CD8-positive, alpha-beta memory T cell (primary cell): ENCODE results near the gene SMAP1. TPM values are rescaled to one million over a fixed set of nuclear protein-coding genes. Genes with fewer than 3 reads are reported as not detected.

Source experiments
- CTCF ChIA-PET: fragments of 350-600 bp; sonication (Branson Sonifier 250); formaldehyde crosslinking; loops from one replicate; lab custom pipeline; 2021; ENCODE audit warnings: antibody characterized with exemption; lab: Charles Lee
- POLR2A ChIA-PET: fragments of 350-600 bp; sonication (Branson Sonifier 250); formaldehyde crosslinking; loops from one replicate; lab custom pipeline; 2021; ENCODE audit warnings: antibody characterized with exemption; lab: Charles Lee
- DNase-seq, 5 donors: peaks; one replicate each; pipeline versions ENCODE4 v3.0.0 to v3.0.0-alpha.2; 2020 to 2022; ENCODE audit warnings: mixed read lengths in 1 of 5
- H3K27ac ChIP-seq: one replicate; pipeline ENCODE4 v1.7.0; 2013; ENCODE audit warnings: low read depth, mild to moderate bottlenecking, low read length, moderate library complexity
- H3K27me3 ChIP-seq: 2 replicates; pipeline ENCODE4 v1.7.0; 2013; ENCODE audit warnings: low read length, mild to moderate bottlenecking; ENCODE audit not compliant: insufficient read depth, poor library complexity, severe bottlenecking
- H3K36me3 ChIP-seq: 2 replicates; pipeline ENCODE4 v1.7.0; 2013; ENCODE audit warnings: mild to moderate bottlenecking, low read length, moderate library complexity; ENCODE audit not compliant: insufficient read depth
- H3K4me1 ChIP-seq: 2 replicates; pipeline ENCODE4 v1.7.0; 2013; ENCODE audit warnings: mild to moderate bottlenecking, low read length, moderate library complexity; ENCODE audit not compliant: insufficient read depth
- H3K4me3 ChIP-seq: 2 replicates; pipeline ENCODE4 v1.7.0; 2013; ENCODE audit warnings: mild to moderate bottlenecking, low read length
- H3K9me3 ChIP-seq: 2 replicates; pipeline ENCODE4 v1.7.0; 2013; ENCODE audit warnings: mild to moderate bottlenecking, low read length
- H3K27ac Mint-ChIP-seq, 8 donors: one replicate each; pipeline ENCODE4 v1.8.0; 2020 to 2021; ENCODE audit warnings: mixed read lengths in 8 of 8, mild to moderate bottlenecking in 6 of 8, inconsistent platforms in 3 of 8, moderate library complexity in 3 of 8
- H3K27me3 Mint-ChIP-seq, 2 donors: one replicate each; pipeline ENCODE4 v1.8.0; 2020 to 2021; ENCODE audit warnings: mixed read lengths in 2 of 2, mild to moderate bottlenecking in 1 of 2, moderate library complexity in 1 of 2
- H3K36me3 Mint-ChIP-seq, 3 donors: one replicate each; pipeline ENCODE4 v1.8.0; 2020 to 2021; ENCODE audit warnings: mixed read lengths in 3 of 3, inconsistent platforms in 1 of 3, mild to moderate bottlenecking in 1 of 3
- H3K4me1 Mint-ChIP-seq, 3 donors: one replicate each; pipeline ENCODE4 v1.8.0; 2020 to 2021; ENCODE audit warnings: mixed read lengths in 3 of 3, inconsistent platforms in 1 of 3, mild to moderate bottlenecking in 1 of 3
- H3K4me3 Mint-ChIP-seq, 7 donors: one replicate each; pipeline ENCODE4 v1.8.0; 2020 to 2021; ENCODE audit warnings: mixed read lengths in 7 of 7, mild to moderate bottlenecking in 6 of 7, moderate library complexity in 4 of 7, inconsistent platforms in 2 of 7
- H3K9me3 Mint-ChIP-seq, 5 donors: one replicate each; pipeline ENCODE4 v1.8.0; 2020 to 2022; ENCODE audit warnings: mixed read lengths in 5 of 5, mild to moderate bottlenecking in 3 of 5, moderate library complexity in 2 of 5, inconsistent platforms in 1 of 5
- polyA plus RNA-seq: library from polyadenylated mRNA; unstranded; fragments of 300-500 nt; fragmentation: Illumina TruSeq; gene quantifications from one replicate; pipeline ENCODE4 v1.2.3, GENCODE V29; 2021
- total RNA-seq, 2 experiments: library from RNA; stranded (reverse); gene quantifications; one replicate each; pipeline ENCODE4 v1.2.3, GENCODE V29; 2021

SMAP1 gene
- total RNA-seq, result 10 to 100 TPM; 20.1 to 23.8 TPM
- polyA plus RNA-seq, result 29.8 TPM

DNA sequence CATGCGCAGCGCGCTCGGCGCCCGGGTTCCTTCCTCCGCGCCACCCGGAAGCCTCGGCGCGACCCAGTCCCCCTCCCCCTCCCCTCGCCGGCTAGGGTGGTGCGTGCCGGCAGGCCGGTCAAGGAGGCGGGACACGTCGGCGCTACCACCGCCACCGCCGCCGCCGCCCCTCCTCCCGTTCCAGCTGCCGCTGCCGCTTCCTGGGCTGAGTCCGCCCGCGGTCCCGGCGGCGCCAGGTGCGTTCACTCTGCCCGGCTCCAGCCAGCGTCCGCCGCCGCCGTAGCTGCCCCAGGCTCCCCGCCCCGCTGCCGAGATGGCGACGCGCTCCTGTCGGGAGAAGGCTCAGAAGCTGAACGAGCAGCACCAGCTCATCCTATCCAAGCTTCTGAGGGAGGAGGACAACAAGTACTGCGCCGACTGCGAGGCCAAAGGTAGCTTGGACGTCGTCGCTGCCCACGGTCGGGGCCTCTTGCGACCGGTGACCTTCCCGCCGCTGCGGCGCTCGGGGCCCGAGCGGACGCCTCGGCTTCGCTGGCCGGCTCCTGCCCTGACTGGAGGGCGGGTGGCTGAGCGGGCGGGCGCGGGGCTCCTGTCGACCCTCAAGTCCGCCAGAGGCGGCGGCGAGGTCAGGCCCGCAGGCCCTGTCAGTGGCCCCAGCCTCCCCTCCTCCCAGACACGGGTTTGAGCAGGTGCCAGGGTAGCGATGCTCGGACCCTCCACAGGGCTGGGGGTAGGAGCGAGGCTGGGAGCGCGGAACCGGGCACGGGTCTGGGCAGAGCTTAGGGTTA lies at the start of gene SMAP1:
TSS of gene SMAP1 (plus strand) at position 173 of the 788 bp plus-strand sequence. CDS start at position 314, 141 bp downstream.
- H3K27me3 ChIP-seq, result no peaks in the 10 kb centered on the region
- peak within 1 kb of the TSS; percentile 85 to 98 (median 92) for H3K27ac Mint-ChIP-seq
- peak; percentile 89 to 93 (median 90) for DNase-seq
- H3K36me3 ChIP-seq, result no peaks in the 10 kb centered on the region
- no peaks in the 10 kb centered on the region for H3K9me3 Mint-ChIP-seq
- H3K27me3 Mint-ChIP-seq, result no peaks in the 10 kb centered on the region
- peaks cover 32% of the 10 kb centered on the region for H3K4me1 ChIP-seq
- H3K4me3 ChIP-seq, result peak within 1 kb of the TSS; percentile 58
- H3K4me3 Mint-ChIP-seq, result peak within 1 kb of the TSS; percentile 81 to 95 (median 89)
- H3K4me1 Mint-ChIP-seq, result peaks cover 52 to 57% (median 53%) of the 10 kb centered on the region in 3 donors
- H3K27ac ChIP-seq, result peak within 1 kb of the TSS; percentile 69
- H3K9me3 ChIP-seq, result no peaks in the 10 kb centered on the region
- CTCF ChIA-PET, result interaction anchor here (1.0 to 2.3 kb wide), 9 partner anchors 10 to 217 kb away, joined by 3 to 10 read pairs (median 4); partner anchors contain the start of gene SDHAF4
- peaks cover 0 to 6% (median 0%) of the 10 kb centered on the region in 3 donors for H3K36me3 Mint-ChIP-seq
- POLR2A ChIA-PET, result interaction anchor here (0.9 to 1.9 kb wide), 3 partner anchors 10 to 288 kb away, joined by 3 to 8 read pairs (median 3); no protein-coding TSS in a partner anchor

DNA sequence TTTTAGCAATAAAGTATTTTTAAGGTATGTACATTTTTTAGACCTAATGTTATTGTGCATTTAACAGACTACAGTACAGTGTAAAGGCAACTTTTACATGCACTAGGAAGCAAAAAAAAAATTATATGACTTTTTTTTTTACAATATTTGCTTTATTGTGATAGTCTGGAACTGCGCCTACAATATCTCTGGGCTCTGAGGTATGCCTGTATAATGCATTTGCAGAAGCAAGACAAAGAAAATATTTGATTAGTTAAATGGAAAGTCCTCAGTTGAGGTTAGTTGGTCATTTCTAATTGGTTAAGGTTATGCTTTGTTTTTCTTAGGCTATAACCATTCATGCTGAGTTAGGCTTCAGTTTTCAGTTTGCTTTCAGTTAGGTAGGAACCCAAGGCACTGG lies 46.9 kb upstream of the SMAP1 start:
- H3K36me3 Mint-ChIP-seq, result no peaks in the 10 kb centered on the region
- no peaks in the 10 kb centered on the region for H3K27me3 ChIP-seq
- no peaks in the 10 kb centered on the region for H3K36me3 ChIP-seq
- H3K4me3 Mint-ChIP-seq, result no peak overlapping the region
- no peak for DNase-seq
- no peak overlapping the region for H3K27ac Mint-ChIP-seq
- no peaks in the 10 kb centered on the region for H3K9me3 Mint-ChIP-seq
- peaks cover 2 to 13% of the 10 kb centered on the region in 2 donors for H3K27me3 Mint-ChIP-seq
- ChIA-PET POLR2A (no interaction called here), CTCF (no interaction called here)
- H3K4me3 ChIP-seq, result no peak overlapping the region
- no peaks in the 10 kb centered on the region for H3K4me1 ChIP-seq
- no peak overlapping the region for H3K27ac ChIP-seq
- H3K4me1 Mint-ChIP-seq, result no peaks in the 10 kb centered on the region
- H3K9me3 ChIP-seq, result no peaks in the 10 kb centered on the region

GRCh38 chr6:70622461-70622860 lies 45.2 kb upstream of the SMAP1 start:
- no peaks in the 10 kb centered on the region for H3K9me3 ChIP-seq
- no peak overlapping the region for H3K27ac ChIP-seq
- no peaks in the 10 kb centered on the region for H3K36me3 Mint-ChIP-seq
- no peaks in the 10 kb centered on the region for H3K9me3 Mint-ChIP-seq
- POLR2A ChIA-PET, result no interaction called here
- H3K4me3 ChIP-seq, result no peak overlapping the region
- no peak for DNase-seq
- H3K27me3 ChIP-seq, result no peaks in the 10 kb centered on the region
- H3K27ac Mint-ChIP-seq, result no peak overlapping the region
- H3K36me3 ChIP-seq, result no peaks in the 10 kb centered on the region
- H3K4me1 Mint-ChIP-seq, result no peaks in the 10 kb centered on the region
- H3K27me3 Mint-ChIP-seq, result peaks cover 0 to 10% of the 10 kb centered on the region in 2 donors
- CTCF ChIA-PET, result no interaction called here
- no peaks in the 10 kb centered on the region for H3K4me1 ChIP-seq
- H3K4me3 Mint-ChIP-seq, result no peak overlapping the region

DNA sequence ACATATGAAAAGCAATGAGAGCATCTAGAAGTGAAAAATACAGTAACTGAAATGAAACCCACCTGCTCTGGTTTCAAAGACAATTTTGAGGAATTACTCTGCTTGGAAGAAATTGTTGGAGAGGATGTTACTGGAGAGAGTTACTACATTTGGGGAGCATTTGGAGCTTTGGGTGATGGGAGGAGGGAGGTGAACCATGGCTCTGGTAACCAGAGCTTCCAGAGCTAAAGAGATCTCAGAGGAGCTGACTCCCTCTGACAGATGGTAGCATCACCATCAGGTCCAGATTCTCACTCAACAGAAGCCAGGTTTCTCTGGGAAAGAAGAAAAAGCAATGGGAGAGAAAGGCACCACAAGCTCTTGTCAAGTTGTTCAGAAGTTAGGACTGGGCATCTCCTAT lies 42.2 kb upstream of the SMAP1 start:
- no peak for DNase-seq
- peaks cover 0 to 10% of the 10 kb centered on the region in 2 donors for H3K27me3 Mint-ChIP-seq
- H3K4me1 Mint-ChIP-seq, result no peaks in the 10 kb centered on the region
- Histone ChIP-seq H3K4me1 (no peaks in the 10 kb centered on the region), H3K27me3 (no peaks in the 10 kb centered on the region), H3K27ac (no peak overlapping the region), H3K9me3 (no peaks in the 10 kb centered on the region), H3K36me3 (no peaks in the 10 kb centered on the region), H3K4me3 (no peak overlapping the region)
- H3K9me3 Mint-ChIP-seq, result no peaks in the 10 kb centered on the region
- no peak overlapping the region for H3K4me3 Mint-ChIP-seq
- CTCF ChIA-PET, result no interaction called here
- POLR2A ChIA-PET, result no interaction called here
- H3K36me3 Mint-ChIP-seq, result no peaks in the 10 kb centered on the region
- H3K27ac Mint-ChIP-seq, result no peak overlapping the region

DNA sequence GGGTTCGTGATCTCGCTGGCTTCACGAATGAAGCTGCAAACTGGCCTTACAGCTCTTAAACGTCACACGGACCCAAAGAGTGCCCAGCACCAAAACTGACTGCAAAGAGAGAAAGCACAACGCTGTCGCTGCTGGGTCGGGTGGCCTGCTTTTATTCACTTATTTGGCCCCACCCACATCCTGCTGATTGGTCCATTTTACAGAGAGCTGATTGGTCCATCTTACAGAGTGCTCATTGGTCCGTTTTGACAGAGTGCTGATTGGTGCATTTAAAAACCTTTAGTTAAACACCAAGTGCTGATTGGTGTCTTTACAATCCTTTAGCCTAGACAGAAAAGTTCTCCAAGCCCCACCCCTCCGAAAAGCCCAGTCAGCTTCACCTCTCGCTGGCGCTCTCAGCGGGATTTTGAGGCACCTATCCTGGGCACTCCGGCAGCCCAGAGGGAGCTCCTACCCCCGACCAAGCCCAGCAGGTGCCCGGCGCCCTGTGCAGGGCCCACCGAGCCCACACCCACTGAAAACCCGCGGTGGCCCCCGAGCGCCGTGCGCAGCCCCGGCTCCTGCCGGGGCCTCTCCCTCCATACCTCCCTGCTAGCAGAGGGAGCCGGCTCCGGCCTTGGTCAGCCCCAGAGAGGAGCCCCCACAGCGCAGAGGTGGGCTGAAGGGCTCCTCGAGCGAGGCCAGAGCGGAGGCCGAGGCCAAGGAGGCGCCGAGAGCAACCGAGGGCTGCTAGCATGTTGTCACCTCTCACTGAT lies 40.0 kb upstream of the SMAP1 start:
- Mint-ChIP-seq H3K9me3 (no peaks in the 10 kb centered on the region), H3K27ac (no peak overlapping the region), H3K27me3 (peaks cover 0 to 10% of the 10 kb centered on the region in 2 donors), H3K36me3 (no peaks in the 10 kb centered on the region), H3K4me3 (no peak overlapping the region), H3K4me1 (no peaks in the 10 kb centered on the region)
- no peaks in the 10 kb centered on the region for H3K4me1 ChIP-seq
- no peak for DNase-seq
- H3K36me3 ChIP-seq, result no peaks in the 10 kb centered on the region
- H3K9me3 ChIP-seq, result no peaks in the 10 kb centered on the region
- no peak overlapping the region for H3K27ac ChIP-seq
- no peak overlapping the region for H3K4me3 ChIP-seq
- POLR2A ChIA-PET, result no interaction called here
- CTCF ChIA-PET, result no interaction called here
- H3K27me3 ChIP-seq, result no peaks in the 10 kb centered on the region

DNA sequence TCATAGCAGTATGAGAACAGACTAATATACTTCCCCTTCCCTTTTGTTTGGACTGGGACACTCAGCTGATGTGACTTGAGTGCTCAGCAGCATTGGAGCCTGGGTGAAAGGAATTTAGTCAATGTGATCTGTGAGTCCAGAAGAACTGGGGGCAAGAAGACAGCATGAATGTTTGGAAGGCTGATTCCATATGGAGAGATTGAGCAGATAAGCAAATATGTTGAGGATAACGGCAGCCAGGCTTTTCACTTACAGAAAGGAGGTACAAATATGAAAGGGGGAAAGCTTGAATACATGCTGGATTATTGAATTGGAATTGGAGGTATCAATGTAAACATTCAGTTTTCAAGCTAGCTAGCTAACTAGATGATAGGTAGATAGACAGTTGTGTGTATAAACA lies 37.8 kb upstream of the SMAP1 start:
- POLR2A ChIA-PET, result interaction anchor here (0.6 kb wide), 1 partner anchor 65 kb away, joined by 4 read pairs; no protein-coding TSS in a partner anchor
- CTCF ChIA-PET, result no interaction called here
- H3K36me3 ChIP-seq, result no peaks in the 10 kb centered on the region
- Mint-ChIP-seq H3K27ac (no peak overlapping the region), H3K9me3 (no peaks in the 10 kb centered on the region), H3K36me3 (no peaks in the 10 kb centered on the region), H3K27me3 (peaks cover 0 to 15% of the 10 kb centered on the region in 2 donors), H3K4me1 (no peaks in the 10 kb centered on the region), H3K4me3 (no peak overlapping the region)
- H3K4me1 ChIP-seq, result no peaks in the 10 kb centered on the region
- no peaks in the 10 kb centered on the region for H3K27me3 ChIP-seq
- no peak overlapping the region for H3K27ac ChIP-seq
- H3K9me3 ChIP-seq, result no peaks in the 10 kb centered on the region
- no peak for DNase-seq
- H3K4me3 ChIP-seq, result no peak overlapping the region

GRCh38 chr6:70633870-70634269 lies 33.8 kb upstream of the SMAP1 start:
- no peaks in the 10 kb centered on the region for H3K27me3 ChIP-seq
- no peak for DNase-seq
- H3K9me3 ChIP-seq, result no peaks in the 10 kb centered on the region
- Mint-ChIP-seq H3K4me1 (no peaks in the 10 kb centered on the region), H3K36me3 (no peaks in the 10 kb centered on the region), H3K27me3 (peaks cover 0 to 12% of the 10 kb centered on the region in 2 donors), H3K9me3 (no peaks in the 10 kb centered on the region), H3K27ac (no peak overlapping the region), H3K4me3 (no peak overlapping the region)
- H3K4me3 ChIP-seq, result no peak overlapping the region
- H3K4me1 ChIP-seq, result no peaks in the 10 kb centered on the region
- ChIA-PET POLR2A (no interaction called here), CTCF (no interaction called here)
- no peaks in the 10 kb centered on the region for H3K36me3 ChIP-seq
- no peak overlapping the region for H3K27ac ChIP-seq

DNA sequence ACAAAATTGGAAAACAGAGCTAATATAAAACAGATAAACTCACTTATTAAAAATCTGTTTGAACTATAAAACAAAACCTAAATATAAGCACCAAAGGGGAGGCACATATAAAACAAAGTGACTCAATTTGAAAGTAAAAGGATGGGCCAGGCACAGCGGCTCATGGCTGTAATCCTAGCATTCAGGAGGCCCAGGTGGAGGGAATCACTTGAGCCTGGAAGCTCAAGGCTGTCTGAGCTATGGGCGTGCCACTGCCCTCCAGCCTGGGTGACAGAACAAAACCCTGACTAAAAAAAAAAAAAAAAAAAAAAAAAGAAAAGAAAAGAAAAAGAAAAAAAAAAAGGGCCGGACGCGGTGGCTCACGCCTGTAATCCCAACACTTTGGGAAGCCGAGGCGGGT lies 31.1 kb upstream of the SMAP1 start:
- Mint-ChIP-seq H3K36me3 (no peaks in the 10 kb centered on the region), H3K4me1 (no peaks in the 10 kb centered on the region), H3K4me3 (no peak overlapping the region), H3K27ac (peak overlapping the region in 1 of 8 donors; percentile 54), H3K27me3 (peaks cover 0 to 5% of the 10 kb centered on the region in 2 donors), H3K9me3 (no peaks in the 10 kb centered on the region)
- Histone ChIP-seq H3K4me1 (no peaks in the 10 kb centered on the region), H3K27me3 (no peaks in the 10 kb centered on the region), H3K4me3 (no peak overlapping the region), H3K27ac (no peak overlapping the region), H3K36me3 (no peaks in the 10 kb centered on the region), H3K9me3 (no peaks in the 10 kb centered on the region)
- POLR2A ChIA-PET, result no interaction called here
- CTCF ChIA-PET, result no interaction called here
- no peak for DNase-seq
